H1 (cell line): ENCODE results near the gene NEB. TPM values are rescaled to one million over a fixed set of nuclear protein-coding genes. Genes with fewer than 3 reads are reported as not detected.

Experiments
- HDAC2 ChIP-seq, 2 experiments: fragments of 300-600 bp in 1 of 2; sonication (generic) in 1 of 2; IDR thresholded peaks; 2 replicates each; pipeline ENCODE4 v1.6.1; 2011 to 2012; ENCODE audit warnings: low read depth in 2 of 2, low read length in 2 of 2, mild to moderate bottlenecking in 2 of 2, moderate library complexity in 2 of 2, borderline replicate concordance in 1 of 2, inconsistent platforms in 1 of 2
- polyA plus RNA-seq, 7 experiments: library from polyadenylated mRNA; depleted of rRNA in 3 of 7; stranded (reverse) in 5 of 7; unstranded in 2 of 7; fragments of >200 nt in 5 of 7; fragments of 200-250 nt in 2 of 7; gene quantifications; 1 replicate in 5 of 7; 2 replicates in 1 of 7; 4 replicates in 1 of 7; pipeline versions ENCODE4 v1.2.1 to v1.2.3, GENCODE V29; 2011 to 2013; ENCODE audit warnings: missing spikeins in 2 of 7, mixed read lengths in 2 of 7
- total RNA-seq: library from RNA; stranded (reverse); fragmentation: NEBNext Ultra II Directional; extraction: Animal tissue kit (Norgen Biotek cat#: 25700); gene quantifications from 2 replicates; pipeline ENCODE4 v1.2.1, GENCODE V29; 2021

Gene NEB
- total and polyA plus RNA-seq, 2 of the 8 experiments (the other 6 are each of a cell fraction or from before 2014, with no cell fraction given): 1.4 to 2.5 TPM

- no peak for TF ChIP-seq HDAC2 (IDR thresholded peaks at IDR 0.05; ENCODE audit: borderline replicate concordance in 1 of 2, low read depth in 2 of 2, low read length in 2 of 2)
Measured at GRCh38 chr2:151758744-151759143, 24.5 kb upstream of the NEB start (continued).
